OCI-LY3 (cell line): ENCODE data around the gene LIN7C.
A peak's percentile ranks its signal among the peaks of the same experiment; 100 is the strongest.

Source experiments
- H2AFZ ChIP-seq: fragments of 200-600, 300-600 bp; shearing (Covaris generic); 2 replicates; pipeline ENCODE4 v1.6.0; 2014; ENCODE audit warnings: antibody characterized with exemption, low read depth, low read length
- H3K27ac ChIP-seq: fragments of 200-600, 300-600 bp; sonication (generic); 2 replicates; pipeline ENCODE4 v1.5.1; 2014; ENCODE audit warnings: mild to moderate bottlenecking, low read length, moderate library complexity, mixed read lengths
- H3K27me3 ChIP-seq: fragments of 200-600, 300-600 bp; sonication (generic); 2 replicates; pipeline ENCODE4 v1.6.1; 2014; ENCODE audit warnings: low read depth, low read length, mixed read lengths
- H3K36me3 ChIP-seq: fragments of 200-600, 300-600 bp; sonication (generic); replicated peaks from 2 replicates; pipeline ENCODE3; 2014; ENCODE audit warnings: low read depth, low read length, mixed read lengths
- H3K4me1 ChIP-seq: fragments of 300-600, 200-600 bp; sonication (generic); 2 replicates; pipeline ENCODE4 v1.6.1; 2014; ENCODE audit warnings: low read length, mixed read lengths
- H3K4me2 ChIP-seq: fragments of 200-600, 300-600 bp; sonication (generic); 2 replicates; pipeline ENCODE4 v1.6.1; 2014; ENCODE audit warnings: low read length, mixed read lengths
- H3K4me3 ChIP-seq: fragments of 300-600, 200-600 bp; sonication (generic); 2 replicates; pipeline ENCODE4 v1.5.1; 2014; ENCODE audit warnings: antibody characterized with exemption, mild to moderate bottlenecking, low read length, moderate library complexity
- H3K79me2 ChIP-seq: fragments of 300-600, 200-600 bp; shearing (Covaris generic); 2 replicates; pipeline ENCODE4 v1.6.1; 2014; ENCODE audit warnings: mild to moderate bottlenecking, low read length, mixed read lengths
- H3K9ac ChIP-seq: fragments of 300-600, 200-600 bp; shearing (Covaris generic); 2 replicates; pipeline ENCODE4 v1.6.0; 2014; ENCODE audit warnings: mild to moderate bottlenecking, low read length, moderate library complexity
- H3K9me3 ChIP-seq: fragments of 200-600, 300-600 bp; shearing (Covaris generic); 2 replicates; pipeline ENCODE4 v1.6.1; 2014; ENCODE audit warnings: low read length, mixed read lengths; ENCODE audit not compliant: insufficient read depth
- H4K20me1 ChIP-seq: fragments of 200-600, 300-600 bp; sonication (generic); 2 replicates; pipeline ENCODE4 v1.6.1; 2016; ENCODE audit warnings: low read length, mixed read lengths; ENCODE audit not compliant: insufficient read depth
- CTCF ChIP-seq: fragments of 200-600, 300-600 bp; sonication (generic); IDR thresholded peaks from 2 replicates; pipeline ENCODE4 v1.5.1; 2014; ENCODE audit warnings: antibody characterized with exemption, low read length, low read depth
- EZH2phosphoT487 ChIP-seq: fragments of 200-600 bp; shearing (Covaris generic); IDR thresholded peaks from 2 replicates; pipeline ENCODE4 v1.6.1; 2018; ENCODE audit warnings: antibody characterized with exemption, mixed run types, low read depth

LIN7C gene

GRCh38 chr11:27506200-27507182 lies at the start of gene LIN7C:
LIN7C (minus strand) TSS chr11:27506769; CDS start chr11:27506752, 17 bp downstream.
- H3K9me3 ChIP-seq, result no peaks in the 10 kb centered on the region
- peaks cover 12% of the 10 kb centered on the region for H3K4me1 ChIP-seq
- peaks cover 9% of the 10 kb centered on the region for H3K36me3 ChIP-seq
- peaks cover 9% of the 10 kb centered on the region for H4K20me1 ChIP-seq
- H3K27ac ChIP-seq, result peak within 1 kb of the TSS; percentile 63
- H3K4me2 ChIP-seq, result peak within 1 kb of the TSS; percentile 89
- H3K79me2 ChIP-seq, result peaks cover 59% of the 10 kb centered on the region
- H3K4me3 ChIP-seq, result peak within 1 kb of the TSS; percentile 100
- H3K27me3 ChIP-seq, result no peaks in the 10 kb centered on the region
- H3K9ac ChIP-seq, result peak within 1 kb of the TSS; percentile 93
- H2AFZ ChIP-seq, result peak within 1 kb of the TSS; percentile 92
- TF ChIP-seq EZH2phosphoT487 (no peak), CTCF (no peak)

GRCh38 chr11:27555264-27555663 lies 48.7 kb upstream of the LIN7C start:
- no peak overlapping the region for H3K4me3 ChIP-seq
- no peak overlapping the region for H2AFZ ChIP-seq
- H4K20me1 ChIP-seq, result no peaks in the 10 kb centered on the region
- no peak overlapping the region for H3K9ac ChIP-seq
- H3K27me3 ChIP-seq, result no peaks in the 10 kb centered on the region
- peaks cover 7% of the 10 kb centered on the region for H3K4me1 ChIP-seq
- H3K79me2 ChIP-seq, result no peaks in the 10 kb centered on the region
- H3K4me2 ChIP-seq, result no peak overlapping the region
- no peaks in the 10 kb centered on the region for H3K36me3 ChIP-seq
- no peaks in the 10 kb centered on the region for H3K9me3 ChIP-seq
- no peak overlapping the region for H3K27ac ChIP-seq
- no peak for TF ChIP-seq EZH2phosphoT487
- TF ChIP-seq CTCF, result no peak

GRCh38 chr11:27553186-27553585 lies 46.6 kb upstream of the LIN7C start:
- Histone ChIP-seq H3K9me3 (no peaks in the 10 kb centered on the region), H3K4me3 (no peak overlapping the region), H3K9ac (no peak overlapping the region), H3K4me2 (no peak overlapping the region), H3K27ac (no peak overlapping the region), H2AFZ (no peak overlapping the region), H3K4me1 (peaks cover 7% of the 10 kb centered on the region), H3K79me2 (no peaks in the 10 kb centered on the region), H4K20me1 (no peaks in the 10 kb centered on the region), H3K27me3 (no peaks in the 10 kb centered on the region), H3K36me3 (no peaks in the 10 kb centered on the region)
- TF ChIP-seq CTCF (no peak), EZH2phosphoT487 (no peak)

GRCh38 chr11:27552341-27552740 lies 45.8 kb upstream of the LIN7C start:
- Histone ChIP-seq H3K9ac (no peak overlapping the region), H3K4me3 (no peak overlapping the region), H3K79me2 (no peaks in the 10 kb centered on the region), H3K4me2 (no peak overlapping the region), H3K9me3 (no peaks in the 10 kb centered on the region), H3K27me3 (no peaks in the 10 kb centered on the region), H3K4me1 (peaks cover 7% of the 10 kb centered on the region), H3K36me3 (no peaks in the 10 kb centered on the region), H4K20me1 (no peaks in the 10 kb centered on the region), H3K27ac (no peak overlapping the region), H2AFZ (no peak overlapping the region)
- TF ChIP-seq CTCF, result no peak
- no peak for TF ChIP-seq EZH2phosphoT487
